ENCODE data around the gene ESRRA.

The ESRRA gene

GRCh38 chr11:64339754-64340408, 34.6 kb downstream of the ESRRA start, which contains the start of gene CCDC88B:
Gene CCDC88B, plus strand, starts transcription at chr11:64340204. Its CDS starts 63 bp downstream, at chr11:64340267.
- no peaks in the 10 kb centered on the region for H3K27me3 Mint-ChIP-seq (ENCODE audit: low read depth)
- peak within 1 kb of the TSS; percentile 92 for H3K4me3 Mint-ChIP-seq
- peak within 1 kb of the TSS; percentile 94 for H3K27ac Mint-ChIP-seq
- peaks cover 31% of the 10 kb centered on the region for H3K4me1 Mint-ChIP-seq (ENCODE audit: low read depth)
- peaks cover 23% of the 10 kb centered on the region for H3K36me3 Mint-ChIP-seq (ENCODE audit: low read depth)
- no peaks in the 10 kb centered on the region for H3K9me3 Mint-ChIP-seq

GRCh38 chr11:64340671-64341335, 35.5 kb downstream of the ESRRA start:
- Mint-ChIP-seq H3K9me3 (no peaks in the 10 kb centered on the region), H3K27ac (peak overlapping the region; percentile 94), H3K4me3 (peak overlapping the region; percentile 92), H3K4me1 (ENCODE audit: low read depth) (peaks cover 30% of the 10 kb centered on the region), H3K27me3 (ENCODE audit: low read depth) (no peaks in the 10 kb centered on the region), H3K36me3 (ENCODE audit: low read depth) (peaks cover 26% of the 10 kb centered on the region)

GRCh38 chr11:64341429-64341828, 36.1 kb downstream of the ESRRA start:
- Mint-ChIP-seq H3K27ac (no peak overlapping the region), H3K9me3 (no peaks in the 10 kb centered on the region), H3K36me3 (ENCODE audit: low read depth) (peaks cover 28% of the 10 kb centered on the region)

GRCh38 chr11:64341851-64342791, 36.8 kb downstream of the ESRRA start:
- Mint-ChIP-seq H3K4me3 (peak overlapping the region; percentile 50), H3K9me3 (no peaks in the 10 kb centered on the region), H3K27me3 (ENCODE audit: low read depth) (no peaks in the 10 kb centered on the region), H3K36me3 (ENCODE audit: low read depth) (peaks cover 28% of the 10 kb centered on the region), H3K4me1 (ENCODE audit: low read depth) (peaks cover 30% of the 10 kb centered on the region), H3K27ac (no peak overlapping the region)

More at GRCh38 chr11:64341429-64341828, 36.1 kb downstream of the ESRRA start:
- Mint-ChIP-seq H3K27me3 (ENCODE audit: low read depth) (no peaks in the 10 kb centered on the region), H3K4me3 (peak overlapping the region; percentile 92), H3K4me1 (ENCODE audit: low read depth) (peaks cover 30% of the 10 kb centered on the region)

- H3K36me3 Mint-ChIP-seq (ENCODE audit: low read depth) = peaks cover 26% of the 10 kb centered on the region
- no peak overlapping the region for H3K27ac Mint-ChIP-seq
- H3K9me3 Mint-ChIP-seq = no peaks in the 10 kb centered on the region
- no peaks in the 10 kb centered on the region for H3K27me3 Mint-ChIP-seq (ENCODE audit: low read depth)
- H3K4me1 Mint-ChIP-seq (ENCODE audit: low read depth) = peaks cover 29% of the 10 kb centered on the region
- H3K4me3 Mint-ChIP-seq = peak overlapping the region; percentile 50
Measured at GRCh38 chr11:64342869-64343745, 37.8 kb downstream of the ESRRA start.

GRCh38 chr11:64343767-64344559, 38.6 kb downstream of the ESRRA start:
- H3K27ac Mint-ChIP-seq = no peak overlapping the region
- no peaks in the 10 kb centered on the region for H3K27me3 Mint-ChIP-seq (ENCODE audit: low read depth)
- H3K4me1 Mint-ChIP-seq (ENCODE audit: low read depth) = peaks cover 25% of the 10 kb centered on the region
- no peaks in the 10 kb centered on the region for H3K9me3 Mint-ChIP-seq
- no peak overlapping the region for H3K4me3 Mint-ChIP-seq
- peaks cover 28% of the 10 kb centered on the region for H3K36me3 Mint-ChIP-seq (ENCODE audit: low read depth)

- H3K4me3 Mint-ChIP-seq = no peak overlapping the region
Measured at GRCh38 chr11:64344787-64345186, 39.5 kb downstream of the ESRRA start.

GRCh38 chr11:64347193-64347867, 42.0 kb downstream of the ESRRA start:
- H3K36me3 Mint-ChIP-seq (ENCODE audit: low read depth) = peaks cover 13% of the 10 kb centered on the region
- peak overlapping the region; percentile 27 for H3K27ac Mint-ChIP-seq
- H3K4me1 Mint-ChIP-seq (ENCODE audit: low read depth) = peaks cover 8% of the 10 kb centered on the region
- no peak overlapping the region for H3K4me3 Mint-ChIP-seq
- no peaks in the 10 kb centered on the region for H3K9me3 Mint-ChIP-seq
- no peaks in the 10 kb centered on the region for H3K27me3 Mint-ChIP-seq (ENCODE audit: low read depth)

More at GRCh38 chr11:64344787-64345186, 39.5 kb downstream of the ESRRA start:
- no peaks in the 10 kb centered on the region for H3K9me3 Mint-ChIP-seq
- H3K36me3 Mint-ChIP-seq (ENCODE audit: low read depth) = peaks cover 24% of the 10 kb centered on the region
- H3K4me1 Mint-ChIP-seq (ENCODE audit: low read depth) = peaks cover 17% of the 10 kb centered on the region
- H3K27me3 Mint-ChIP-seq (ENCODE audit: low read depth) = no peaks in the 10 kb centered on the region
- H3K27ac Mint-ChIP-seq = no peak overlapping the region

- H3K4me1 Mint-ChIP-seq (ENCODE audit: low read depth) = peaks cover 3% of the 10 kb centered on the region
- no peak overlapping the region for H3K27ac Mint-ChIP-seq
- no peaks in the 10 kb centered on the region for H3K9me3 Mint-ChIP-seq
- peaks cover 13% of the 10 kb centered on the region for H3K36me3 Mint-ChIP-seq (ENCODE audit: low read depth)
- no peaks in the 10 kb centered on the region for H3K27me3 Mint-ChIP-seq (ENCODE audit: low read depth)
- H3K4me3 Mint-ChIP-seq = no peak overlapping the region
Measured at GRCh38 chr11:64348383-64349024, 43.2 kb downstream of the ESRRA start.

GRCh38 chr11:64349025-64349387, 43.7 kb downstream of the ESRRA start:
- H3K9me3 Mint-ChIP-seq = no peaks in the 10 kb centered on the region
- H3K27ac Mint-ChIP-seq = no peak overlapping the region
- H3K4me3 Mint-ChIP-seq = no peak overlapping the region
- peaks cover 3% of the 10 kb centered on the region for H3K4me1 Mint-ChIP-seq (ENCODE audit: low read depth)
- peaks cover 13% of the 10 kb centered on the region for H3K36me3 Mint-ChIP-seq (ENCODE audit: low read depth)
- no peaks in the 10 kb centered on the region for H3K27me3 Mint-ChIP-seq (ENCODE audit: low read depth)

GRCh38 chr11:64349404-64349803, 44.1 kb downstream of the ESRRA start:
- H3K27ac Mint-ChIP-seq = no peak overlapping the region

GRCh38 chr11:64351136-64351631, 45.9 kb downstream of the ESRRA start:
- Mint-ChIP-seq H3K36me3 (ENCODE audit: low read depth) (peaks cover 8% of the 10 kb centered on the region), H3K27me3 (ENCODE audit: low read depth) (no peaks in the 10 kb centered on the region), H3K27ac (no peak overlapping the region), H3K4me3 (no peak overlapping the region), H3K4me1 (ENCODE audit: low read depth) (no peaks in the 10 kb centered on the region), H3K9me3 (no peaks in the 10 kb centered on the region)

More at GRCh38 chr11:64349404-64349803, 44.1 kb downstream of the ESRRA start:
- H3K4me1 Mint-ChIP-seq (ENCODE audit: low read depth) = peaks cover 3% of the 10 kb centered on the region
- H3K4me3 Mint-ChIP-seq = no peak overlapping the region
- no peaks in the 10 kb centered on the region for H3K27me3 Mint-ChIP-seq (ENCODE audit: low read depth)
- no peaks in the 10 kb centered on the region for H3K9me3 Mint-ChIP-seq
- H3K36me3 Mint-ChIP-seq (ENCODE audit: low read depth) = peaks cover 13% of the 10 kb centered on the region
